B cell (primary cell): ENCODE measurements around the gene RPSA. TPM values are rescaled to one million over a fixed set of nuclear protein-coding genes. Genes with fewer than 3 reads are reported as not detected.

Experiments
- ATAC-seq: fragments of 200-7000 bp; cut with Tn5 transposase; one replicate; pipeline ENCODE4 v1.10.0; 2021; ENCODE audit warnings: low read depth, mild to moderate bottlenecking, moderate number of reproducible peaks, moderate library complexity
- CTCF ChIA-PET: fragments of 350-600 bp; sonication (Branson Sonifier 250); formaldehyde crosslinking; loops from one replicate; lab custom pipeline; 2021; ENCODE audit warnings: antibody characterized with exemption, inconsistent platforms; lab: Charles Lee
- POLR2A ChIA-PET: fragments of 350-600 bp; sonication (Branson Sonifier 250); formaldehyde crosslinking; loops from one replicate; lab custom pipeline; 2021; ENCODE audit warnings: antibody characterized with exemption; lab: Charles Lee
- DNase-seq: peaks from one replicate; pipeline ENCODE4 v3.0.0; 2013
- H2AFZ ChIP-seq: 2 replicates; pipeline ENCODE4 v1.6.1; 2012; ENCODE audit warnings: mild to moderate bottlenecking, low read depth, low read length; ENCODE audit not compliant: insufficient read depth, poor library complexity, severe bottlenecking
- H3K27ac ChIP-seq, 2 donors: 1 replicate in 1 of 2; 2 replicates in 1 of 2; pipeline ENCODE4 v1.5.1; 2012 to 2013; ENCODE audit warnings: low read length in 2 of 2, mild to moderate bottlenecking in 2 of 2, moderate library complexity in 1 of 2
- H3K27me3 ChIP-seq, 4 experiments: fragments of 200-600 bp in 1 of 4; sonication (generic) in 1 of 4; replicated peaks in 1 of 4; 1 replicate in 2 of 4; 2 replicates in 2 of 4; pipeline versions ENCODE4 v1.6.1 to v1.7.0; 2013 to 2016; ENCODE audit warnings: low read length in 3 of 4, mild to moderate bottlenecking in 2 of 4, mixed read lengths in 1 of 4, moderate library complexity in 1 of 4; ENCODE audit not compliant: insufficient read depth in 4 of 4, control insufficient read depth in 3 of 4; ENCODE audit errors: control extremely low read depth in 1 of 4
- H3K36me3 ChIP-seq, 2 experiments: replicated peaks in 1 of 2; 1 replicate in 1 of 2; 2 replicates in 1 of 2; pipeline versions ENCODE4 v1.6.1 to v1.7.1; 2013; ENCODE audit warnings: low read length in 1 of 2; ENCODE audit not compliant: insufficient read depth in 2 of 2, control insufficient read depth in 1 of 2; ENCODE audit errors: control extremely low read depth in 1 of 2, extremely low read depth in 1 of 2
- H3K4me1 ChIP-seq, 2 donors: fragments of 200-600 bp in 1 of 2; sonication (generic) in 1 of 2; 1 replicate in 1 of 2; 2 replicates in 1 of 2; pipeline versions ENCODE4 v1.5.1 to v1.6.1; 2013 to 2017; ENCODE audit warnings: low read length in 2 of 2; ENCODE audit not compliant: control insufficient read depth in 2 of 2, insufficient read depth in 2 of 2
- H3K4me2 ChIP-seq: replicated peaks from 2 replicates; pipeline ENCODE3; 2012; ENCODE audit warnings: mild to moderate bottlenecking, low read depth, low read length; ENCODE audit not compliant: poor library complexity, severe bottlenecking
- H3K4me3 ChIP-seq, 5 experiments: fragments of 200-600 bp in 1 of 5; sonication (generic) in 1 of 5; 1 replicate in 3 of 5; 2 replicates in 2 of 5; pipeline versions ENCODE4 v1.5.1 to v1.7.0; 2011 to 2016; ENCODE audit warnings: low read length in 4 of 5, mild to moderate bottlenecking in 4 of 5, low read depth in 2 of 5, control low read depth in 1 of 5, moderate library complexity in 1 of 5; ENCODE audit not compliant: insufficient read depth in 1 of 5; ENCODE audit errors: control extremely low read depth in 1 of 5, extremely low read depth in 1 of 5
- H3K79me2 ChIP-seq: fragments of 200-600 bp; sonication (generic); one replicate; pipeline ENCODE4 v1.6.0; 2016; ENCODE audit warnings: low read length; ENCODE audit not compliant: control insufficient read depth, insufficient read depth
- H3K9ac ChIP-seq: fragments of 200-600 bp; sonication (generic); 2 replicates; pipeline ENCODE4 v1.6.1; 2017; ENCODE audit warnings: mild to moderate bottlenecking, low read length, moderate library complexity
- H3K9me3 ChIP-seq, 3 donors: one replicate each; pipeline versions ENCODE4 v1.6.1 to v1.7.1; 2013; ENCODE audit warnings: low read length in 2 of 3; ENCODE audit not compliant: control insufficient read depth in 2 of 3, insufficient read depth in 1 of 3; ENCODE audit errors: control extremely low read depth in 1 of 3
- H4K20me1 ChIP-seq: 2 replicates; pipeline ENCODE4 v1.6.0; 2012; ENCODE audit warnings: mild to moderate bottlenecking, low read length; ENCODE audit not compliant: insufficient read depth, control insufficient read depth, poor library complexity, severe bottlenecking
- H3K27ac Mint-ChIP-seq: one replicate; pipeline ENCODE4 v1.8.0; 2021; ENCODE audit warnings: mixed read lengths
- H3K27me3 Mint-ChIP-seq: one replicate; pipeline ENCODE4 v1.8.0; 2021; ENCODE audit warnings: mixed read lengths
- H3K4me1 Mint-ChIP-seq: one replicate; pipeline ENCODE4 v1.8.0; 2021; ENCODE audit warnings: mixed read lengths
- H3K4me3 Mint-ChIP-seq: one replicate; pipeline ENCODE4 v1.8.0; 2021; ENCODE audit warnings: mixed read lengths
- H3K9me3 Mint-ChIP-seq: one replicate; pipeline ENCODE4 v1.8.0; 2022; ENCODE audit warnings: mixed read lengths; ENCODE audit not compliant: insufficient read depth
- EZH2 ChIP-seq: IDR thresholded peaks from 2 replicates; pipeline ENCODE4 v1.6.1; 2012; ENCODE audit warnings: borderline replicate concordance, low read depth, mild to moderate bottlenecking, moderate library complexity, low read length; ENCODE audit not compliant: insufficient read depth, poor library complexity, severe bottlenecking
- WGBS: methylation state at CpG from one replicate; pipeline ENCODE4 v1.1.5; 2013; ENCODE audit warnings: missing lambda C conversion rate; ENCODE audit not compliant: insufficient coverage; 5-methylcytosine and 5-hydroxymethylcytosine counted together
- intact Hi-C: fragments of 100-400 bp; cut with micrococcal nuclease; formaldehyde crosslinking; loops from one replicate; pipeline ENCODE4 v1.10.0; 2022
- polyA plus RNA-seq: library from polyadenylated mRNA; depleted of rRNA; stranded (reverse); fragments of >200 nt; gene quantifications from 2 replicates; pipeline ENCODE4 v1.2.3, GENCODE V29; 2012
- total RNA-seq, 2 donors: library from RNA; stranded (reverse); fragments of 120-200 nt in 1 of 2; gene quantifications; 1 replicate in 1 of 2; 2 replicates in 1 of 2; pipeline versions ENCODE4 v1.2.3 to v1.2.4, GENCODE V29; 2013 to 2022
- TF ChIP-seq, protein P1 (sequence below): fragments of 200-600 bp; IDR thresholded peaks from one replicate; pipeline ENCODE4 v1.8.0; 2022; ENCODE audit warnings: antibody characterized with exemption, mild to moderate bottlenecking

The RPSA gene
- total and polyA plus RNA-seq, 2 donors (not counting 1 experiment from before 2014, with no cell fraction given), result 1,460 to 2,522 TPM

- DNase-seq (no peak), ATAC-seq (no peak)
- Histone ChIP-seq H3K27me3 (peaks cover 0 to 4% (median 2%) of the 10 kb centered on the region in 4 experiments), H2AFZ (no peak overlapping the region), H3K9ac (no peak overlapping the region), H3K4me1 (no peaks in the 10 kb centered on the region), H3K27ac (no peak overlapping the region), H3K4me3 (no peak overlapping the region), H3K79me2 (no peaks in the 10 kb centered on the region), H3K9me3 (no peaks in the 10 kb centered on the region), H3K4me2 (no peak overlapping the region), H3K36me3 (no peaks in the 10 kb centered on the region), H4K20me1 (no peaks in the 10 kb centered on the region)
- Mint-ChIP-seq H3K27me3 (peaks cover 11% of the 10 kb centered on the region), H3K4me1 (peaks cover 2% of the 10 kb centered on the region), H3K4me3 (no peak overlapping the region), H3K9me3 (no peaks in the 10 kb centered on the region), H3K27ac (no peak overlapping the region)
- WGBS, result 75% methylated on average over 4 of the region's 10 CpGs
- TF ChIP-seq, protein P1, sequence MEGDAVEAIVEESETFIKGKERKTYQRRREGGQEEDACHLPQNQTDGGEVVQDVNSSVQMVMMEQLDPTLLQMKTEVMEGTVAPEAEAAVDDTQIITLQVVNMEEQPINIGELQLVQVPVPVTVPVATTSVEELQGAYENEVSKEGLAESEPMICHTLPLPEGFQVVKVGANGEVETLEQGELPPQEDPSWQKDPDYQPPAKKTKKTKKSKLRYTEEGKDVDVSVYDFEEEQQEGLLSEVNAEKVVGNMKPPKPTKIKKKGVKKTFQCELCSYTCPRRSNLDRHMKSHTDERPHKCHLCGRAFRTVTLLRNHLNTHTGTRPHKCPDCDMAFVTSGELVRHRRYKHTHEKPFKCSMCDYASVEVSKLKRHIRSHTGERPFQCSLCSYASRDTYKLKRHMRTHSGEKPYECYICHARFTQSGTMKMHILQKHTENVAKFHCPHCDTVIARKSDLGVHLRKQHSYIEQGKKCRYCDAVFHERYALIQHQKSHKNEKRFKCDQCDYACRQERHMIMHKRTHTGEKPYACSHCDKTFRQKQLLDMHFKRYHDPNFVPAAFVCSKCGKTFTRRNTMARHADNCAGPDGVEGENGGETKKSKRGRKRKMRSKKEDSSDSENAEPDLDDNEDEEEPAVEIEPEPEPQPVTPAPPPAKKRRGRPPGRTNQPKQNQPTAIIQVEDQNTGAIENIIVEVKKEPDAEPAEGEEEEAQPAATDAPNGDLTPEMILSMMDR, result no peak
- no peak for TF ChIP-seq EZH2
- intact Hi-C loops, result loop anchor here (2.0 kb wide), 1 partner anchor 42 kb away; the partner anchor contains the start of gene RPSA
- ChIA-PET CTCF (interaction anchor here (0.6 to 2.6 kb wide), 9 partner anchors 9 to 1045 kb away, joined by 3 to 11 read pairs (median 3); no protein-coding TSS in a partner anchor), POLR2A (no interaction called here)
Observed at GRCh38 chr3:39448506-39449233, 42.1 kb downstream of the RPSA start.

GRCh38 chr3:39449796-39450195 is 43.3 kb downstream of the RPSA start:
- ATAC-seq, result no peak
- DNase-seq, result no peak
- Mint-ChIP-seq H3K9me3 (no peaks in the 10 kb centered on the region), H3K27ac (no peak overlapping the region), H3K27me3 (peaks cover 17% of the 10 kb centered on the region), H3K4me3 (no peak overlapping the region), H3K4me1 (peaks cover 2% of the 10 kb centered on the region)
- Histone ChIP-seq H3K27me3 (peaks cover 0 to 4% (median 2%) of the 10 kb centered on the region in 4 experiments), H3K9me3 (no peaks in the 10 kb centered on the region), H3K4me2 (no peak overlapping the region), H3K27ac (no peak overlapping the region), H2AFZ (no peak overlapping the region), H3K4me1 (no peaks in the 10 kb centered on the region), H3K9ac (no peak overlapping the region), H3K4me3 (no peak overlapping the region), H3K79me2 (no peaks in the 10 kb centered on the region), H3K36me3 (no peaks in the 10 kb centered on the region), H4K20me1 (no peaks in the 10 kb centered on the region)
- ChIA-PET POLR2A (no interaction called here), CTCF (no interaction called here)
- WGBS, result no CpG with 5 or more reads among the region's 3 CpGs
- TF ChIP-seq, protein P1, result no peak
- no peak for TF ChIP-seq EZH2
- intact Hi-C loops, result loop anchor here (2.0 kb wide), 1 partner anchor 43 kb away; the partner anchor contains the start of gene RPSA
